ENCODE data around the gene TAMM41. TPM values are rescaled to one million over a fixed set of nuclear protein-coding genes. Genes with fewer than 3 reads are reported as not detected.

TAMM41 gene
- total and polyA plus RNA-seq, 10 of the 15 experiments (the other 5 are each of a cell fraction or from before 2014, with no cell fraction given) = 10.4 to 36.6 (median 18.3) TPM

DNA sequence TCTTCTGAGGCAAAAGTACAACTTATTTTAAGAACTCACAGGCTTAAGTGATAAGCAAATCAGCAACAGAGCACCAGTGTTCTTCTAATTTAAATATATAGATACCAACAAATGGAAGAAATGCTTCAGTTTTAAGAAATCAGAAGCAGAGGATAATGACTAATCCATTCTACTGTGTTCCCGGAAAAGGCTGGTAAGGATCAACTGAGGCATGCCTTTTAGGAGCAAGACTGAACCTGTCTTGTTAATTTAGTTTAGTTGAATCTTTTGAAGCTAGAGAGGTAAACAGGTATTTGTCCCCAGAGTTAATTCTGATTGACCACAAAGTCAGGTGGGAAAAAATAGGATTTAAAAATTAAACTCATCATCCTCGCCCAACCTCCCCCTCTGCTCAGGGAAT lies 51.8 kb downstream of the TAMM41 start:
- no peak overlapping the region for H2AFZ ChIP-seq (ENCODE audit: control insufficient read depth, low read depth, low read length)
- DNase-seq (ENCODE audit: low read depth, low spot score) = no peak
- 96% methylated on average over 2 of the region's 2 CpGs for WGBS (ENCODE audit: insufficient coverage, insufficient replicate concordance, low lambda C conversion rate, missing lambda C conversion rate)
- no TSS peak for BruUV-seq (replicated peaks)
- no peaks in the 10 kb centered on the region for H3K27me3 ChIP-seq (replicated peaks in 1 of 2; ENCODE audit: control insufficient read depth in 2 of 2, insufficient read depth in 2 of 2, low read length in 1 of 2)
- no peak for FAIRE-seq
- intact Hi-C loops (cut with micrococcal nuclease; ENCODE audit: unreplicated experiment) = no loop called here
- no peak for TF ChIP-seq ATF7 (IDR thresholded peaks at IDR 0.05; ENCODE audit: low read depth)
- TF ChIP-seq, protein P1, sequence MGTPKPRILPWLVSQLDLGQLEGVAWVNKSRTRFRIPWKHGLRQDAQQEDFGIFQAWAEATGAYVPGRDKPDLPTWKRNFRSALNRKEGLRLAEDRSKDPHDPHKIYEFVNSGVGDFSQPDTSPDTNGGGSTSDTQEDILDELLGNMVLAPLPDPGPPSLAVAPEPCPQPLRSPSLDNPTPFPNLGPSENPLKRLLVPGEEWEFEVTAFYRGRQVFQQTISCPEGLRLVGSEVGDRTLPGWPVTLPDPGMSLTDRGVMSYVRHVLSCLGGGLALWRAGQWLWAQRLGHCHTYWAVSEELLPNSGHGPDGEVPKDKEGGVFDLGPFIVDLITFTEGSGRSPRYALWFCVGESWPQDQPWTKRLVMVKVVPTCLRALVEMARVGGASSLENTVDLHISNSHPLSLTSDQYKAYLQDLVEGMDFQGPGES (IDR thresholded peaks at IDR 0.05) = no peak
- TF ChIP-seq HDGF (IDR thresholded peaks at IDR 0.05) = no peak
- no peak for TF ChIP-seq BRCA1 (IDR thresholded peaks at IDR 0.05; ENCODE audit: low read depth, low read length)
- no peaks in the 10 kb centered on the region for H3K79me2 ChIP-seq (ENCODE audit: control insufficient read depth, insufficient read depth, low read length)
- H3K4me3 ChIP-seq = no peak overlapping the region
- ChIA-PET SMC1A (ENCODE audit: uncharacterized antibody, unreplicated experiment) (no interaction called here), CTCF (interaction anchor here (1.0 to 2.9 kb wide), 2 partner anchors 10 to 13 kb away, joined by 5 to 14 read pairs; no protein-coding TSS in a partner anchor), RAD21 (ENCODE audit: unreplicated experiment) (no interaction called here), POLR2A (interaction anchor here (0.5 kb wide), 1 partner anchor 30 kb away, joined by 3 read pairs; no protein-coding TSS in a partner anchor)
- no peaks in the 10 kb centered on the region for H4K20me1 ChIP-seq (ENCODE audit: control insufficient read depth, insufficient read depth)
- no peak for ATAC-seq
- peaks cover 7 to 26% of the 10 kb centered on the region in 2 experiments for H3K36me3 ChIP-seq (ENCODE audit: control insufficient read depth in 2 of 2, insufficient read depth in 2 of 2, low read length in 1 of 2)
- no peak overlapping the region for H3K9ac ChIP-seq (ENCODE audit: control insufficient read depth, insufficient read depth, low read length)
- no peak overlapping the region for H3K4me2 ChIP-seq (ENCODE audit: control insufficient read depth, insufficient read depth)
- peaks cover 3% of the 10 kb centered on the region; the same call in 2 of the 3 replicates for H3K9me3 ChIP-seq (replicated peaks; ENCODE audit: control insufficient read depth, insufficient read depth, low read length)
- no peak overlapping the region for H3K27ac ChIP-seq (ENCODE audit: control insufficient read depth, insufficient read depth)
- H3K4me1 ChIP-seq (ENCODE audit: control insufficient read depth, insufficient read depth, low read length) = no peaks in the 10 kb centered on the region
- in situ Hi-C loops (cut with MboI) = no loop called here

DNA sequence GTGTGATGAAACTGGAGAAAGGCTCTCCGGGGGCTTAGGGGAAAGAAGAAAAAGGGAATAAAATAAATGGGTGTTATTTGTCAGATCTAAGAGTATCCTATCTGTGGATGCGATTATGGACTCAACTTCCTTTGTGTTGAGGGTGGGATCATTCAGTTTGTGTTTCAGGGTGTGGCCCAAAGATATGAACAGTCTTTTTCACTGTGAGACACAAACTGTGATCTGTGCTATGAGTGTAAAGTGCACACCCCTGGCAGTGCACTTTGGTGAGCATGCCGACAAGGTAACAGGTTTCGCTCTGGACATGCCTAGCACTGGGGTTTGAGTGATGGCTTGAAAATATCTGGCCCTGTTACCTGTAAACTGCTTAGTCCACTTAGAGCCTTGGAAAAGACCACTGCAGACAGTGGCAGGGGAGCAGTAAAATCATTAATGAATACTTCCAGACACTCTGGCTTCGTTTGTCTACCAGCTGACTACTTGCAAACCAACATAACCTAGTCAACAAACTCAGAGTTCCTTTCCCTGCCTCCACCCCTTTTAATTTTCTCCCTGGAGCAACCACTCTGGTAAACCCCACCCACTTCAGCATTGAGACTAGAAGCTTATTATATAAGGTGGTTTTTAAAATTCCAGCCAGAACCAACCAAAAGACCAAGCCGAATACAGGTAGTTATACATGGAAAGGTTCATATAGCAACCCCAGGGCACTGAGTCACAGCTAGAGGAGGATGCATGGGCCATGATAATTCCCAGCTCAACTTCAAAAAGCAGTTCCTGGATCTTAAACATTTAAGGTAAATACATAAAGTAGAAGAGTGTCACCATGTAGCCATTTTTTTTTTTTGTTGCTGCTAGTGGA lies 55.1 kb downstream of the TAMM41 start:
- Histone ChIP-seq H3K27me3 (replicated peaks in 1 of 2; ENCODE audit: control insufficient read depth in 2 of 2, insufficient read depth in 2 of 2, low read length in 1 of 2) (no peaks in the 10 kb centered on the region), H3K4me3 (no peak overlapping the region), H2AFZ (ENCODE audit: control insufficient read depth, low read depth, low read length) (no peak overlapping the region), H3K4me2 (ENCODE audit: control insufficient read depth, insufficient read depth) (no peak overlapping the region), H3K9ac (ENCODE audit: control insufficient read depth, insufficient read depth, low read length) (no peak overlapping the region), H3K4me1 (ENCODE audit: control insufficient read depth, insufficient read depth, low read length) (no peaks in the 10 kb centered on the region), H3K27ac (ENCODE audit: control insufficient read depth, insufficient read depth) (no peak overlapping the region), H3K79me2 (ENCODE audit: control insufficient read depth, insufficient read depth, low read length) (no peaks in the 10 kb centered on the region), H3K9me3 (replicated peaks; ENCODE audit: control insufficient read depth, insufficient read depth, low read length) (no peaks in the 10 kb centered on the region), H4K20me1 (ENCODE audit: control insufficient read depth, insufficient read depth) (no peaks in the 10 kb centered on the region), H3K36me3 (ENCODE audit: control insufficient read depth in 2 of 2, insufficient read depth in 2 of 2, low read length in 1 of 2) (peaks cover 10 to 27% of the 10 kb centered on the region in 2 experiments)
- in situ Hi-C loops (cut with MboI) (no loop called here), intact Hi-C loops (cut with micrococcal nuclease; ENCODE audit: unreplicated experiment) (no loop called here)
- SMC1A ChIA-PET (ENCODE audit: uncharacterized antibody, unreplicated experiment) = no interaction called here
- no TSS peak for BruUV-seq (replicated peaks)
- POLR2A ChIA-PET = no interaction called here
- FAIRE-seq = no peak
- DNase-seq (ENCODE audit: low read depth, low spot score) = no peak
- RAD21 ChIA-PET (ENCODE audit: unreplicated experiment) = no interaction called here
- TF ChIP-seq ZSCAN29 (IDR thresholded peaks at IDR 0.05) (no peak), BACH1 (IDR thresholded peaks at IDR 0.05; ENCODE audit: borderline replicate concordance) (no peak), FOS (IDR thresholded peaks at IDR 0.05; ENCODE audit: borderline replicate concordance, extremely low read depth, insufficient read length) (no peak)
- 77% methylated on average over 6 of the region's 6 CpGs for WGBS (ENCODE audit: insufficient coverage, insufficient replicate concordance, low lambda C conversion rate, missing lambda C conversion rate)
- CTCF ChIA-PET = interaction anchor here (1.4 kb wide), 1 partner anchor 12 kb away, joined by 4 read pairs; no protein-coding TSS in a partner anchor
- ATAC-seq = no peak

Measured in GM12878 (cell line).